IPS DF 4.7 (cell line): ENCODE data around the gene HSPA6.
"Not testable (repeated sequence)": the region's sequence is repeated elsewhere in the genome, so short reads cannot be mapped to it uniquely, and the experiment has no call there.

Experiments used
- DNase-seq: peaks from one replicate; pipeline ENCODE4 v3.0.0-alpha.2; 2013; ENCODE audit warnings: low spot score; ENCODE audit errors: extremely low read depth

The HSPA6 gene

GRCh38 chr1:161502641-161503393 lies 21.5 kb upstream of the HSPA6 start:
- DNase-seq: no peak

- DNase-seq: no peak
Observed at GRCh38 chr1:161503394-161503748, 21.0 kb upstream of the HSPA6 start.

- no peak for DNase-seq
Observed at GRCh38 chr1:161505686-161506085, 18.7 kb upstream of the HSPA6 start.

GRCh38 chr1:161506336-161507223 lies 17.8 kb upstream of the HSPA6 start:
- no peak for DNase-seq

GRCh38 chr1:161510477-161510876 lies 13.9 kb upstream of the HSPA6 start:
- no peak for DNase-seq

- no peak for DNase-seq
Observed at GRCh38 chr1:161511018-161511755, 13.2 kb upstream of the HSPA6 start.

GRCh38 chr1:161511756-161512060 lies 12.6 kb upstream of the HSPA6 start:
- no peak for DNase-seq

GRCh38 chr1:161512636-161513447 lies 11.5 kb upstream of the HSPA6 start:
- not testable (repeated sequence) for DNase-seq

GRCh38 chr1:161513448-161513780 lies 10.9 kb upstream of the HSPA6 start:
- DNase-seq: not testable (repeated sequence)

GRCh38 chr1:161513953-161514352 lies 10.4 kb upstream of the HSPA6 start:
- not testable (repeated sequence) for DNase-seq

GRCh38 chr1:161523041-161523816 lies 1.1 kb upstream of the HSPA6 start:
- DNase-seq: not testable (repeated sequence)

- not testable (repeated sequence) for DNase-seq
Observed at GRCh38 chr1:161524742-161525291, 477 bp downstream of the HSPA6 start.

GRCh38 chr1:161525321-161525720 lies 981 bp downstream of the HSPA6 start:
- DNase-seq: not testable (repeated sequence)

- DNase-seq: not testable (repeated sequence)
Observed at GRCh38 chr1:161525918-161526317, 1.6 kb downstream of the HSPA6 start.

GRCh38 chr1:161528550-161528949 lies 4.2 kb downstream of the HSPA6 start:
- DNase-seq: not testable (repeated sequence)

GRCh38 chr1:161529463-161530104 lies 5.2 kb downstream of the HSPA6 start:
- not testable (repeated sequence) for DNase-seq

- not testable (repeated sequence) for DNase-seq
Observed at GRCh38 chr1:161530158-161530557, 5.8 kb downstream of the HSPA6 start.

- DNase-seq: not testable (repeated sequence)
Observed at GRCh38 chr1:161530671-161531641, 6.6 kb downstream of the HSPA6 start.
